SK-N-MC (cell line): Measurements from ENCODE around the gene GPAM.

Source experiments
- EZH2 ChIP-seq: fragments of 200-600 bp; sonication (generic); IDR thresholded peaks from one replicate; pipeline ENCODE4 v1.6.1; 2017; ENCODE audit warnings: antibody characterized with exemption
- POLR2AphosphoS5 ChIP-seq: IDR thresholded peaks from 2 replicates; pipeline ENCODE4 v1.6.1; 2012; ENCODE audit warnings: mild to moderate bottlenecking, low read depth, low read length, borderline replicate concordance

- TF ChIP-seq POLR2AphosphoS5 = no peak
- TF ChIP-seq EZH2 = no peak
Observed at GRCh38 chr10:112223725-112224124, 40.2 kb upstream of the GPAM start.
